ENCODE data around the gene EPB41L2.

The EPB41L2 gene

GRCh38 chr6:130858498-130859160, 204.4 kb downstream of the EPB41L2 start:
- no peak for DNase-seq

DNA sequence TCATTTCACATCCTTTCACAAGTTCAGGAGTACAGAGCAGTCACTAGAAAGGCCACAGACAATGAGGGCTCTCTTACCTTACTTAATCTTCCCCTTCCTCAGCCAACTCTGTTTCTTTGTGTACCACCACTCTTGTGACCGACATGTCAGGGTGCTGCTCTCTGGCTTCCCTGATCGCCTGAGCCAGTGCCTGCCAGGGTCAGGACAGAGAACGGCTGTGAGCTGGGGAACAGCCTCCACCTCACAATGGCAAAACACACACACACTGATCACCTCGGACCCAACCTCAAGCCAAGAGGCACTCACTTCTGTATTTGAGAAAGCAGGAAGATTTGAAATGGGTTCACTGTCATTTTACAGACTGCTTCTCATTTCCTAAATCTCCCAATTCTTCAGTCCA, 205.0 kb downstream of the EPB41L2 start:
- DNase-seq = no peak

DNA sequence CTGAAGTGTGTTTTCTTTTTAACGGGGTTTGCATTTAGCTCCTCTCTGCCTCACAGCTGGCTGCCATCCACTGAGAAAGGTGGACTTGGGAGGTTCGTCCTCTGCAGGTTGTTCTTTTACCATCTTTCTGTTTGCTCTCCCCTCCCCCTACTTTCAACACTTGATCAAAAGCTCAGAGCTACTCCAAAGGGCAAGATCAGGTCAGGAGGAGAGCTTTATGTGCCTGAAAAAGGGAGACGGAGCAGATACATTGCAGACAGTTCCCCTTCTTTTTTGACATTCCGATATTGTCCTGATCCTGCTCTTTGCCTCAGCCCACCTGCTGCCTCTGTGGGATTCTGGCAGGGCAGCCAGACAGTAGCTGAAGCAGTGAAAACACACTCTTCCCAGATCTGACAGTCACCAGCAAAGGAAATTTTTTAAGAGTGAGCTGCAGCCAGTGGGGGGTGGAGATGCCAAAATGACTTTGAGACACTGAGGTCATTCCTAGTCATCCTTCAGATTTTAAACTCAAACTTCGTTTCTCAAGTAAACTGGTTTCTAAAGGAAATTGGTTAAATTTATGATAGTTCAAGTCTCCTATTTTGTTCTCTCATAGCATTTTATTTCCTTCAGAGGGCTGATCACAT, 209.4 kb downstream of the EPB41L2 start:
- DNase-seq = no peak

GRCh38 chr6:130852844-130853554, 210.0 kb downstream of the EPB41L2 start:
- DNase-seq = no peak

GRCh38 chr6:130851026-130851425, 212.0 kb downstream of the EPB41L2 start:
- no peak for DNase-seq

DNA sequence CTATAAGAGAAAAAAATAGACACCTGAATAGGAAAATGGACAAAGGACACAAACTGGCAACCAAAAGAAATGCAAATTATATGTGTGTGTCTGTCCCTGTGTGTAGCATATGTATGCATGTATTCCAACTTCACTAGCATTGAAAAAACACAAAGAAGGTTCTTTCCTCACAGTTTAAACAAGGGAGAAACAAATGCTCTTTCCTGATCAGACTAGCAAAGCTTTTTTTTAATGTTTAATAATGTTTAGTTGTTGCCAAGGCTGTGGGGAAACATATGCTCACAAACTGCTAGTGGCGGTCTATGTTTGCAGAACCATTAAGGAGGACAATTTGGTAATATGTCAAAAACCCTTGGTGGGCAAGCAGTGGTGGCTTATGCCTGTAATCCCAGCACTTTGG, 213.5 kb downstream of the EPB41L2 start:
- DNase-seq = no peak

GRCh38 chr6:130848945-130849344, 214.1 kb downstream of the EPB41L2 start:
- peak; percentile 13 for DNase-seq

GRCh38 chr6:130847001-130847910, 215.8 kb downstream of the EPB41L2 start:
- DNase-seq = no peak

- no peak for DNase-seq
Measured at GRCh38 chr6:130846501-130846900, 216.5 kb downstream of the EPB41L2 start.

DNA sequence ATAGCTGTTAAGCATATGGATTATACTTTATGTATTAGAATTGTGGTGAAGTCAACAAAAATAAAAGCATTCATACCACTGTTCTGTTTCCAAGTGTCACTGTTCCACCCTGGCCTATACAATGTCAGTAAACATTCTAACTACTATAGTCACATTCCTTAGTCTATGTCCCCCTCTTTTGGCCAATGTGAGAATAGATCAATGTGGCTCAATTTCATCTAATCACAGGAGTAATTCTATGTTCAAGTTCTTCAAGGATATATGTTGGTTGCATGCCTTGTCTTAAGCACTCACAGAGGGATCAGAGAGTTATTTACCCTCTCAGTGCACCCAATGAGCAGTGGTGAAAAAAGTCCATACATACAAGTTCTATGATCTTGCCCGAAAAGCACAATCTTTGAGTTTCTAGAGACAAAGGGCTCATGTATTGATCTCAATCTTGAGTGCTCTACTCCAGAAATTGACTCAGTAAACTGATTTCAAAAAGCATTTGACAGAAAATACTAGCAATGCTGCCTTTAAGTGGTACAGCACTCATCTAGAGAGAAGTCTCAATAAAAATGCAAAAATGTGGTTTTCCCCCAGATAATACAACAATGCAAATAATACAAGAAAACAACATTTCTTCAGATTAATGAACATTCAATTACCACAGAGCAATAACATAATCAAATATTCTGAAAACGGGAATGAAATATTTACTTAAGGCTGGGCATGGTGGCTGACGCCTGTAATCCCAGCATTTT, 219.3 kb downstream of the EPB41L2 start:
- DNase-seq = no peak

DNA sequence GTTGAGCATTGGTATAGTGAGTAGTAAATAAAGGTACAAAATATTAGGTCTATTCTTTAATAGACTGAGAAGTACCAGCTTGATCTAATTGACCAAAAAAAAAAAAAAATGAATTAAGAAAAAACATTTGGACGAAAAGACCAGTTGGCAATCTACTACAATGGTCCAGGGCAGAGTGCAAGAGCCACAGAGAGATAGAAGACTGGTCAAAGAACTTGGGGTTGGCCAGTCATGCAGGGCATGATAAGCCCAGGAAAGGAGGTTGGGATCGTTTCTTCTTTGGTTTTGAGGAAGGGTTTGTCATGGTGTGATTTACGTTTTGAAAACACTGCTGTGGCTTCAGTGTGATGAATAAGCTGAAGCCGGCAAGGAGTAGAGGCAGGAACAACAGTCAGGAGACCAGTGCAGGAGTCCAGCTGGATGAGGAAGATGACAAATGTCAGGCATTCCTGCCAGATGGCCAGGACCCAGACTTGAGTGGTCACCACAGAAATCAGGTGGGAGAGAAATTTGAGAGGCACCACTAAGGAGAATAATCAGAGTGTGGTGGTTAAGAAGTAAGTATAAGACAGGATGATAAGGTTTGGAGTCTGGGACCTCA, 221.8 kb downstream of the EPB41L2 start:
- DNase-seq = no peak

- no peak for DNase-seq
Measured at GRCh38 chr6:130840050-130840449, 223.0 kb downstream of the EPB41L2 start.

GRCh38 chr6:130839379-130839778, 223.7 kb downstream of the EPB41L2 start:
- no peak for DNase-seq

DNA sequence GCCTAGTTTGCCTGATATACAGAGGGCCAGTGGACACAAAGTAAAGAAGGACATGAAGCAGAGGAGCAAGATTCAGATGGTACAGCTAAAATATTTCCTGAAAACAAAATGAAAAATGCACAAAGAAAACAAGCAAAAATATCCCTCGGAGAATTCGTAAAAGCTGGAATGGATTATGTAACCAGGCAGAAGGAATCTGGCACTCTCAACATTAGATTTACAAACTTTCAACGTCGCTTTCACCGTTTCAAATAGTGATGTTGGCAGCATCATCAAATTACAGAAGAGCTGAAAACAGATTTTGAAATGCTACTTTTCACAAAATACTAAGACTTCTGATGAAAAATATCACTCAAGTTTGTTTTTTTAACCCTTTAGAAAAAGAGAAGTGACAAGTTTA, 224.1 kb downstream of the EPB41L2 start:
- no peak for DNase-seq

- no peak for DNase-seq
Measured at GRCh38 chr6:130838250-130838860, 224.7 kb downstream of the EPB41L2 start.

DNA sequence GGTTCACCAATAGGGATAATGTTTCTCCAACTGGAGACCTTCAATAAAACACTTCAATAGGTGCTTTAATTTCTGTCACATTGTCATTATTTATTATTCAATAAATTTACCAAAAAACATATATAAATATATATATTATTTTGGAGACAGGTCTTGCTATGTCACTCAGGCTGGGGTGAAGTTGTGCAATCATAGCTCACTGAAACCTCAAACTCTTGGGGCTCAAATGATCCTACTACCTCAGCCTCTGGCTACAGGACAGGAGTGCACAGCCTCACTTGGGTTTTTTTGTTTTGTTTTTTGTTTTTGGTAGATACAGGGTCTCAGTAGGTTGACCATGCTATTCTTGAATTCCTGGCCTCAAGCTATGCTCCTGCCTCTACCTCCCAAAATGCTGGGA, 226.0 kb downstream of the EPB41L2 start:
- DNase-seq = no peak

DNA sequence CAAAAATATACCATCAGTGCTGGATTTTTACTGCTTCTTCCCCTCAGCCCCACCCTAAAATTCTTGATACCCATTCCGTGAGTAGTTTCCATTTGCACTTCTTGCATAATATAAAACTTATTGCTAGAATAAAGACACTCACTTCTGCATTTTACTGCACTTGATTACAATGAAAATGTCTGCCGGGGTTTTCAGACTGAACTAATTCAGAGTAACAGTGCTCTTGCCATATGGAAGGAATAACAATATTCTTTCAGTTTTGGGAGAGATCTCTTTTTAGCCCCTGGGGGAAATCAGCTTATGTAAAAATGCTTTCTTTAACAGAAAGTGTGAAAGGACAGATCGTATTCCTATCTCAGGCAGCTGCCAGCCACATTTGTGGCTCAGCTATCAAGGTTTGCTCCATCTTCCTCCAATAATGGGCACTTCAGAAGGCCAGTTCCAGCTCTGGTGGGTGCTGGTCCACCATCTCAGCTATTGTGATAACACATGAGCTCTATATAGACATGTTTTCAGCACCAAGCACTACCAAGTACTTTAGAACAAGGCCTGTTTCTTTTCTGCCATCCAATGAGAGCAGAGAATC, 226.9 kb downstream of the EPB41L2 start:
- DNase-seq = no peak

- no peak for DNase-seq
Measured at GRCh38 chr6:130834482-130835251, 228.4 kb downstream of the EPB41L2 start.

GRCh38 chr6:130833569-130833968, 229.5 kb downstream of the EPB41L2 start:
- no peak for DNase-seq

DNA sequence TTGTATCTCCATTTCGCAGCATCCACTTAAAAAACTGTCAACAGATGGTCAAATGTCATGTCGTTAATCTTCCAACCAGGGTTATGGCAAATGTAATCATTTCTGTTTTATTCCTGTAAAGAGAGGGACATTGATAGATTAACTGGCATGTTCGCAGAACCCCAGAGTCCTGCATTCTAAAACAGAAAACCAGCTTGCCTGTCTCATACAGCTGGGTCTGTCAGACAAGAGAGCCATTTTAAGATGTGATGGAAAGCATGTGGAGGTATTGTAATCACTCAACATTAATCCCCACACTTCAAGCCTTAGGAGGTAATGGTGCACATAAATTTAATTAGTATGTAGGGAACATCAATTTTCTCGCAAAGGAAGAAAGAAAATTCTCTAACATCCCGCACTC, 231.4 kb downstream of the EPB41L2 start:
- DNase-seq = no peak
